ENCODE measurements around the gene PEX14. TPM values are rescaled to one million over a fixed set of nuclear protein-coding genes. Genes with fewer than 3 reads are reported as not detected.
"Not testable (repeated sequence)": the region's sequence is repeated elsewhere in the genome, so short reads cannot be mapped to it uniquely, and the experiment has no call there.

PEX14 gene
- total RNA-seq, 1 experiment from 2014 or later = 27.1 TPM

DNA sequence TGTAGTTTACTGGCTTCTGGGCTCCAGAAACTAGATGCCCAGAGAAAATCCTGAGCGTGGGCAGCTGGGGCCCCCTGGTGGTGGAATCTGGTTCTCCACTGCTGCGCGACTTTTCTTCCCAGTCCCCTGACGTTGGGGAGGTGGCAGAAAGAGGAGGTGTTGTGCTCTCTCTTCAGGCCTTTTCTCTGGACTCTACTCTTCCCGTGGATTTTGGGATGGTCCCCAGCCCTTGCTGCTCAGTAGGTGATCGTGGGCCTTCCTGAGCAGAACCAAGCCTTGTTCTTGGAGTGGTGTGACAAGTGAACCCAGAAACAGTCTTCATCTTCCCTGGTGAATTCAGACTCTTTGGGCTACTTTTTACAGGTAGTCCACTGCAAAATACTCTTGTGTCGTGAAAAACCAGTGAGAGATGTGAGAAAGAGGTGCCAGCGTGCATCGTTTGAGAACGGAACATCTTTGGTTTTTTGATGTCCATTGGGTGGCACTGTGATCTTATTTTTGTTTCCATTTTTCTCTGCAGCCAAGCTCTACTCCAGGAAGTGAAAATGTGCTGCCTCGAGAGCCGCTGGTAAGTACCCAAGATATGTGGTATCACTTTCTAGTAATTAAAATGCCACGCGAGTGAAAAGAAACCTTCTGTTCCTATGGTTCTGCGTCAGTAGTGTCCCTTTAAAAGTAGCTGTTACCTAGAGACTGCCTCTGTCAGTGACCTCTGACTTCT is 20.2 kb downstream of the PEX14 start:
- peak; percentile 66 for DNase-seq (ENCODE audit: low read depth)

- no peak for DNase-seq (ENCODE audit: low read depth)
These were observed 20.7 kb downstream of the PEX14 start for GRCh38 chr1:10495475-10495817.

- no peak for DNase-seq (ENCODE audit: low read depth)
These were observed 21.2 kb downstream of the PEX14 start for GRCh38 chr1:10495952-10496351.

DNA sequence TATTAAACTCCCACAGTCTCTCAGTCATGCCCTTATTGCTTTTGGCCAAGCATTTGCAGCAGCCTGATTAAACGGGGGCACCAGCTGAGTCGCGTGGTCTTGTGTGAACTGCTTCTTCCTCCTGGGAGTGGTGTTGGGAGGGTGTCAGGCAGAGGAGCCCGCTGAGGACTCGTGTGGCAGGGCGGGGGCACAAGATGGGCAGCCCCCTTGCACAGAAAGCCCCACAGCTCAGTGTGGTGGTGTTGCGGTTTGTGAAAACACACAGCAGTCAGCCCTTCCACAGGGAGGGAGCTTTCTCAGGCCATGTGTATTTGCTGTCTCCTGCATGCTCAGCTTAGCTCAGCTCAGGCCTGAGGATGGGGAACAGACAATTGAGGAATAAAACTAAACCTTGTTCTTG is 22.4 kb downstream of the PEX14 start:
- no peak for DNase-seq (ENCODE audit: low read depth)

DNA sequence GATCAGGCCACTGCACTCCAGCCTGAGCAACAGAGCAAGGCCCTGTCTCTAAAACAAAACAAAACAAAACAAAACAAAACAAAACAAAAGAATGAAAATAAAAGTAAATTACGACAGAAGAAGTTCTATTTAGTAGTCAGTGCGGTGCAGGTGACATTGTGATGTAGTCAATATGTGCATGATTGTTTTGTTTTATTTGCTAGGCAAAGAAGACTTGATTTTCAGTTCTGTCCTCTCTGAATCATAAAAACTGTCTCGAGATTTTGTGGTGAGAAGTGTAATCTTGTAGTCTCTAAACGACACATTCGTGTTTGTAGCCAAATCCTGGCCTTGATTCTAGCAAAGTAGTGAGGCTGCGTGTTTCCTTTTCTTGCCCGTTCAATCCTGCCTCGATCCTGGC is 23.5 kb downstream of the PEX14 start:
- no peak for DNase-seq (ENCODE audit: low read depth)

DNA sequence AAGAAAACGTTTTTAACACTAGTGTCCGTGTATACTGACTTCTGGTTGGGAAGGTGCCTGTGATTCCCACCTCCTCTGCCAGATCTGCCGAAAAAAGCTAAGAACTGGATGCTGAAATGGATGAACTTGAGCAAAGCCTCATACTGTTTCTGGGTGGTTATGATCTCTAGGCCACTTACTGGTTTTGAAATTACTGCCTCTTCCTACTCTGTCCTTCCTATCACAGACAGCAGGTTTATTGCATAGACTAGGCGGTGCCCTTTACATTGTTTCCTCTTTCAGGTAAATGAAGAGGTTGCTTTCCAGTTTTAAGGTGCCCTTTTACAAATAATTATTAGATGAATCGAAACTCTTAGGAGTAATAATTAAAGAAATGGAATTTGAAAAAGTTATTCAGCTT is 27.5 kb downstream of the PEX14 start:
- DNase-seq (ENCODE audit: low read depth) = no peak

GRCh38 chr1:10504249-10504648 is 29.5 kb downstream of the PEX14 start:
- DNase-seq (ENCODE audit: low read depth) = no peak

GRCh38 chr1:10506046-10506676 is 31.4 kb downstream of the PEX14 start:
- DNase-seq (ENCODE audit: low read depth) = not testable (repeated sequence)

DNA sequence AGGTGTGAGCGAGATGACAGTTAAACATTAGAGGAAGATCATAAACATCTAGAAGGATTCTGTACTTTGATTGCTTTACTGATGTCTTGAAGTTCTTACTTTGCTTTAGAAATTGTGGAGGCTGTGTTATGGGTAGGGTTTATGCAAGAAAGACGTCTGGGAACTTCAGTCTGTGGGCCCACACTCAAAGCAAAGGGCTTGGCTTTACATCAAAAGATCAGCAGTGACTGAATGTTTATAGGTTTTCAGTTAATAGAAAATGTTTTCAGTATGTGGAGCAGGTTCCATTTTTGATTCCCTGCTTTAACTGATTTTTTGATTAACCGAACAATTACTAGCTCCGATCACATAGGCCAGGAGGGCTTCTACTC is 31.9 kb downstream of the PEX14 start:
- no peak for DNase-seq (ENCODE audit: low read depth)

DNA sequence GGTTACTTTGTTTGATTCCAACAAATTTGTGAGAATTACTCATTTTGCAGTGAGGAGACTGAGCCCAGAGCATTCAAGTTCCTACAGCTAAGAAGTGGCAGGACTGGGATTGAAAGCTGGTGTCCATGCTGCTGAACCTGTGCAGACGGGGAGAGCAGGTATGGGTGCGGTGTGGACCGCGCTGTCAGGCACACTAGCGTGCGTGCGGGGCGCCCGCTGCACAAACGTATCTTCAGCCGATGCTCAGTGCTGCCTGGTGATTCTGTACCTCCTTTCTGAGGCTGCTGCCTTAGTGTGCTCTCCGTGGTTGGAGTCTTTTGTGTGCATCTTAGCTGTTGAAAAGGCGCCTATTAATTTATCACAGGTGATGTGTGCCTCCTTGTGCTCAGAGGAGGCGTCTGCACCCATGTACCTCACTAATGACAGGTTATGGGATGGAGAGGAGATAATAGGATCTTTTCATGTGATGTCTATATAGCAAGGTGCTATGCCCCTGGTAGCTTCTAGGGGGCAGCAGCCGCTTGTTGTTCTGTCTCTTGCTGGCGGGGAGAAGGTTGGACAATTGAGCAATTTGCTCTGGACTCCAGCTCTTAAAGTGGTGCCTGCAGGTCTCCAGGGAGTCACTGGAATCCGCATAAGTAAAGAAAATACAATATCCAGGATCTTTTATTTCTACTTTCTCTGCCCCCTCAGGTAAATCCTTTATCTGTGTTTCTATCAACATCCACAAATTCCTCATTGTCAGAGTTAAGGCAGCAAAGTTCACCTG is 32.5 kb downstream of the PEX14 start:
- DNase-seq (ENCODE audit: low read depth) = peak; percentile 74

GRCh38 chr1:10508511-10508951 is 33.8 kb downstream of the PEX14 start:
- DNase-seq (ENCODE audit: low read depth) = peak; percentile 65

GRCh38 chr1:10509809-10510509 is 35.2 kb downstream of the PEX14 start:
- DNase-seq (ENCODE audit: low read depth) = peak; percentile 17

GRCh38 chr1:10510520-10511493 is 36.1 kb downstream of the PEX14 start:
- DNase-seq (ENCODE audit: low read depth) = peak; percentile 93

DNA sequence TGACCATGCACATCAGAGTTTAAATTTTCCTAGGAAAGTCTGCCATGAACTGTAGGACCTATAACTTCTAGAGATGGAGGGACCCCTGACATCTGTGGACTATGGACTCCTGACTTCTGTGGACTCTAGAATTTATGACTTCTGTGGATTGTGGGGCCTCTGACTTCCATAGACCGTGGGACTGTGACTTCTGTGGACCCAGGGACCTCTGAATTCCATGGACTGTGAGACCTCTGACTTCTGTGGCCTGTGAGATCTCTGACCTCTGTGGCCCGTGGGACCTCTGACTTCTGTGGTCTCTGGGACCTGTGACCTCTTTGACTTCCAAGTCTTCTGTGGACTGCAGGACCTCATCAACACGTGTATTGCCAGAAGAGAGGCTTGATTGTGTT is 36.7 kb downstream of the PEX14 start:
- DNase-seq (ENCODE audit: low read depth) = no peak

DNA sequence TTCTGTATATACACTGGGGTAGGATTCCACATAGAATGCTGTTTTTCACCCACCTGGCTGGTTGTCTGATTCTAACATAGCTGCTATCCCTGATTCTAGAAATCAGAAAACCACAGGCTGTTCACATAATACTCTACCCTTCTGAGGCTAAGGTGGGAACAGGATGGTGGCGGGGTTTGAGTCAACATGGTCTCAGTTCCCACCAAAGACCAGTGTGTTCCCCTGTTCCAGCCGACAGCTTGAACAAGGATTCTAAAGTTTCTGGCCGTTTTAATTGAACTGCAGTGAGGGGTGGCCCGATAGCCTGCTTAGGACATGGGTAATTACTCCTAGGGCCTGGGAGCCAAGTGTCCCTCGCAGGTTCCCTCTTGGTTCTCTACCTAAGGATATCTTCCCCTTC is 38.4 kb downstream of the PEX14 start:
- DNase-seq (ENCODE audit: low read depth) = no peak

DNA sequence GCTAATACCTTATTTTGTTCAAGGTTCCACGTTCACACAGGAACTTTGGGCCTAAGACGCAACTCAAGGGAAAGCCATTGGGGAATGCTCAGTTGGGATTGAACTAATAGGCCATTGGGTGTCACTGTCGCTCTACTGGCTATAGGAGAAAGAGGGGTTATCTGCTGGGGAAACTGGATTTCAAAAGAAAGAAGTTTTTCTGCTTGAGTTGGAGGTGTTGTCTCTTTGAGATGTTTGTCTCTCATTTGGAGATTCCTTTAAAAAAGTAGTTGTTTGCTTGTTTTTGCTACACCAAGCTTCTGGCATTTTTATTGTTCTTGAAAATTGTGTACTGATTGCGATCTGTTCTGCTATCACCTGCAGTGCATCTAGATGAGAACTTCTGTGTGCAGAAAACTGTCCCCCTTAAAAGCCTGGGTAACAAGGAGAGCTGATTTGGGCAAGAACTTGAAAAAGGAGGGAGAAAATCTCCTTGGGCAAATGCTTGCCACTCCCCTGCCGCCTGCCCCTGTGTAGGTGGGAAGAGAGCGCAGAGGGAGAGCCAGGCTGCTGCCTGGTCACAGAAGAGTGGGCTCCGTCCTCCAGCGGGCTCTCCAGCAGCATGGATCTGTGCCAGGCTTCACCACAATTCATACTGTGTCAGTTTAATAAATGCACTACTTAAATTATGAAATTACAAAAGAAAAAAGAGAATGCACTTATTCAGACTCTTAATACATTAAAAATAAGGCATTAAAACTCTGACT is 39.9 kb downstream of the PEX14 start:
- DNase-seq (ENCODE audit: low read depth) = peak; percentile 63

GRCh38 chr1:10515301-10515975 is 40.7 kb downstream of the PEX14 start:
- DNase-seq (ENCODE audit: low read depth) = no peak

DNA sequence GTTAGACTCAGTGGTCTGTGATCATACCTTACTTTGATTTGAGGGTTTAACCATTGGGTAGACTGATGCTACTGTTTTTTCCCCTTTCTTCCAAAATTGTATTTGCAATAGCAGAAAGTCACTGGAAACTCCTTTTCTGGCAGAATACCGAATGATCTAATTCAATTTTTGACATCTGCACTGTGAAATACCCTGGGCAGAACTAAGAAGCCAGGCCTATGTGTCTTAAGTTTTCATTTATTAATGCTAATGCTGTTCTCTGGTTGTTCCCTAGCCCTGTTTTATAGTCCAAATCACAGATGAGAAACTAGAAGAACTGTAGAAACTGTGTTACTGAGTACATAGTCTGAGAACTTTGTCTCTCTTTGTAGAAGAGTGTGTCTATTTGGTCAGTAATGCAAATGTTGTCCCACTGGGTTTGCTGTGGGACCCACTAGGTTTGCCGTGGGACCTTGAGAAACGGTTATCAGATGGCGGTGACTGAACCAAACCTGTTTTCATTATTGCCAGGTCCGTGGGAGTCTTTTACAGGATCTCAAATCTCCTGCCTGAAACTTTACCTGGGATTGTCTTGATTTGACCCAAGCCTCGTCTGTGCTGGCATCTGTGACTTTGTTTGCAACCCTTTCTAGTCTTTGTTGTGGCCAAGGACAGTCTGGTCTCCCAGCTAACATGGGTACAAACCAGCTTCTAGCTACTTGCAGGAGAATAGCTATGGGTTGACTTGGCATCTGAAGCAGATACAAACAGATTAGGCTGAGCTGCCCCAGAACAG is 41.4 kb downstream of the PEX14 start:
- no peak for DNase-seq (ENCODE audit: low read depth)
